H4 (cell line): ENCODE results near the gene ZSCAN16. TPM values are rescaled to one million over a fixed set of nuclear protein-coding genes. Genes with fewer than 3 reads are reported as not detected.
"Not testable (repeated sequence)": the region's sequence is repeated elsewhere in the genome, so short reads cannot be mapped to it uniquely, and the experiment has no call there.

ENCODE experiments used
- DNase-seq: peaks from one replicate; pipeline ENCODE4 v3.0.0-alpha.2; 2015; ENCODE audit warnings: low spot score
- total RNA-seq: library from RNA; depleted of rRNA; stranded (reverse); fragments of >200 nt; shearing (Covaris generic); gene quantifications from 2 replicates; pipeline ENCODE4 v1.2.3, GENCODE V29; 2014; rRNA removed

Gene ZSCAN16
- 3.5 and 9.9 TPM in 2 replicates for total RNA-seq

GRCh38 chr6:28124350-28124970 lies at the start of gene ZSCAN16:
TSS of gene ZSCAN16 (plus strand) at chr6:28124609. CDS start at chr6:28125444, 835 bp downstream.
- DNase-seq = peak; percentile 60

DNA sequence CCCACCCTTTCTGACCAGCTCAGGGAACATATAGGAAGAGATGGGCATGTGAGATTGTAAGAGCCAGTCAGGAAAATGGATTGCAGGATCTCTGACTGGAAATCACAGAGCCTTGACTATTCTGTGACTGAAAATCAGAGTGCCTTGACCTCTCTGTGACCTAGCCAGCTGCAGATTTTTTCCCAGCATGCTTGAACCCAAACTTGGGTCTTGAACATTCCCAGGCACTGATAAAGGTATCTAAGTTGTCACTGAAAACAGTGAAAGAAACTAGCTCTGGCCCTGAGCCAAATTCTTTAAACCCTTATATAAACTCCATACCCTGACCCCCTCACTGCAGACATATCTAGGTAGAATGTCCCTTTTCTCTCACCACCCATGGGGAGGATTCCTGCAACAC lies 46.4 kb upstream of the ZSCAN16 start:
- no peak for DNase-seq

DNA sequence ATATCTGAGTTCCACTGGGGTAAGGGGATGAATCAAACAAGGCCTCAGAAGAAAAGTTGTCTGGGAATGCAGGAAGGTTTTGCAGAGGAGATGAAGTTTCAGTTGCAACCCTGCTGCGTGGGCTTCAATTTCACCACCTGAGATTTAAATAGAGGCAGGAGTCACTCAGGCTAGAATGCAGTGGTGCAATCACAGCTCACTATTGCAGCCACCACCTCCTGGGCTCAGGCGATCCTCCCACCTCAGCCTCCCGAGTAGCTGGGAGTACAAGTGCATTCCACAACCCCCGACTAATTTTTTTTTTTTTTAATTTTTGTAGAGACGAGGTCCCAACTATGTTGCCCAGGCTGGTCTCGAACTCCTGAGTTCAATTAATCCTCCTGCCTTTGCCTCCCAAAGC lies 45.6 kb upstream of the ZSCAN16 start:
- no peak for DNase-seq

GRCh38 chr6:28080381-28080630 lies 44.1 kb upstream of the ZSCAN16 start, which contains the start of gene ZNF165:
TSS of gene ZNF165 (plus strand) at chr6:28080568. CDS start at chr6:28085481, 4,913 bp downstream.
- not testable (repeated sequence) for DNase-seq

DNA sequence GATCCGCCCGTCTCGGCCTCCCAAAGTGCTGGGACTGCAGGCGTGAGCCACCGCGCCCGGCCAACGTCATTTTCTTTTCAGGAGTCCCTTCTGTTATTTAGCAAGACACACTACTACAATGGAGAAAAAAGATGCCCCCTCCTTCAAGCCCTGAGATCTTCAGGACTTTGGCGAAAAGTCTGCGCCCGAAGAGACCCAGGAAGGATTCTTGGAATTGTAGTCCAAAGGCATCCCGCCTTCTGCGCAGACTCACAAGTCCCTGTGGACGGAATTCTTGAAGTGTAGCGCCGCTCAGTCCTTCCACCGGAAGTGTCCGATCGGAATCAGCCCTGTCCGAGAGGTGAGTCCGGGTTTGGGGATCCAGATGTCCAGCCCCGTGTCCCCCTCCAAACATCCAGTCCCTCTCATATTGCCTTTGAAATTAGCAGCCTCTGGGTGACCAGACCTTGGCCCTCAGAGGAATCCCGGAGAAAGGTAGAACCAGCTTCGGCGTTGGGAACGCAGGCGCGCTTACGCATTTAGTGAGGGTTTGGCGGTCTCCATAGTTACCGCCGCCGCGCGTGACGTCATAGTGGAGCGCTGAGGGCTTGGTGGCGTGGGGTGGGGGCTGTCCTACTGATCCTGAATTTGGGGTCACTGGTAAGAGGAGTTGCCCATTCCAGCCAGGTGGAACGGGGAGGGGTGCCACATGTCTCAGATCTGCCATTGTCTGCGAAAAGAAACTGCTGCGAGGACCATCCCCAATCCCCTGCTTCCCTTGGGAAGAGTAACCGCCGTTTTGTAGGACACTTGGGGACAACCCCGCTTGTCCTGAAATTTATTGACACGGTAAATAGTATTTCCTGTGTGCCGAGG lies 43.6 kb upstream of the ZSCAN16 start:
- DNase-seq = peak; percentile 93

- no peak for DNase-seq
Observed at GRCh38 chr6:28081486-28081751, 43.0 kb upstream of the ZSCAN16 start.

DNA sequence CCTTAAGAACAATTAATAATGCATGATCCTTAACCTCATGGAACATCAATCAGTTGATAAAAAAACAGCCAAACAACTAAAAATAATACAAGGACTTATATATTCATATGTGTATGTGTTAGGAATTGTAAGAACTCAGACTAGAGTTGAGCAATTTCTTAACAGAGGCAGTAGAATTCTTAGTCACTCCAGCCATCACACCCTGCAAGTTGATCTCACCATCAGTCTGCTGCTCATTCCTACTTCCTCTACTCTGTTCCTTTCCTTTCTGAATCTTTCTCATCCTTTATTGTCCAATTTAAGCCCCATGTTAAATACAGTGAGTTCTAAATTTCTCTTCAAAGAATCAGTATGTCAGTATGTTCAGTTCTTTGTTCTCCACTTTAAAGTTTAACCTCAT lies 41.5 kb upstream of the ZSCAN16 start:
- DNase-seq = no peak

GRCh38 chr6:28089054-28089453 lies 35.4 kb upstream of the ZSCAN16 start:
- DNase-seq = no peak

DNA sequence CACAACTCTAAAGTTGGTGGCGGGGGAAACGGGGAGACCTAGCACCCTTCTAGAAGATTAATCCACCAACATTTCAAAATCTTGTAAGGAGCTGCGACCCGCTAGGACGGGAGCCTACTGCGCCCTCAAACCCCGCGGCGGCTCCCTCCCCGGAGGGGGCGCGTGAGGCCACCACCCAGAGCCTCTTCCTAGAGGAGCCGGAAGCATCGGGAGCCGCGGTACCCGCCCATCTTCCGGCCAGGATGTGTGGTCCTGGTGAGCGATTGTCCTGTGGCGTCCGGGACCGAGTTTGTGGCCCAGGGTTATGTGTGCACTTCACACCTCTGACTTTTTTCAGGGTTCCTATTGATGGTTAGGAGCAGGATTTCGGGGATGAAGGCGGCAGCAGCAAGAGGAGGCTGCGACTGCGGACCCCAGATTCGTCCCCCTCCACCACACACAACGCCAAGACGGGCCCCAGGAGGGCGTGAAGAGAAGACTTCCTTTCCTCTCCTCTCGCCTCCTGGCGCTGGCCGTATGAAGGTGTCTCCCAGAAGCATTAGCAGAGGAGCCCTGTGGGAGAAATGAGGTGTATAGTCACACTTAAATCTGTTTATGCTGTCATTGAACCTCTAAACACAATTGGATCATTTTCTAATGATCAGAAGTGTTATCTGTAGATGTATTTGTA lies 33.4 kb upstream of the ZSCAN16 start:
- no peak for DNase-seq

DNA sequence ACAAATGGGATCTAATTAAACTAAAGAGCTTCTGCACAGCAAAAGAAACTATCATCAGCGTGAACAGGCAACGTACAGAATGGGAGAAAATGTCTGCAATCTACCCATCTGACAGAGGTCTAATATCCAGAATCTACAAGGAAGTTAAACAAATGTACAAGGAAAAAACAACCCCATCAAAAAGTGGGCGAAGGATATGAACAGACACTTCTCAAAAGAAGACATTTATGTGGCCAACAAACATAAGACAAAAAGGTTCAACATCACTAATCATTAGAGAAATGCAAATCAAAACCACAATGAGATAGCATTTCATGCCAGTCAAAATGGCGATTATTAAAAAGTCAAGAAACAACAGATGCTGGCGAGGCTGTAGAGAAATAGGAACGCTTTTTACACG lies 22.2 kb upstream of the ZSCAN16 start:
- DNase-seq = not testable (repeated sequence)

DNA sequence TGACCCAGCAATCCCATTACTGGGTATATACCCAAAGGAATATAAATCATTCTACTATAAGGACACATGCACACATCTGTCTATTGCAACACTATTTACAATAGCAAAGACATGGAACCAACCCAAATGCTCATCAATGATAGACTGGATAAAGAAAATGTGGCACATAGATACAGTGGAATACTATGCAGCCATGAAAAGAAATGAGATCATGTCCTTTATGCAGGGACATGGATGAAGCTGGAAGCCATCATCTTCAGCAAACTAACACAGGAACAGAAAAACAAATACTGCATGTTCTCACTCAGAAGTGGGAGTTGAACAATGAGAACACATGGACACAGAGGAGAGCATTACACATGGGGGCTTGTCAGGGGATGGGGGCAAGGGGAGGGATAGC lies 21.7 kb upstream of the ZSCAN16 start:
- DNase-seq = not testable (repeated sequence)

DNA sequence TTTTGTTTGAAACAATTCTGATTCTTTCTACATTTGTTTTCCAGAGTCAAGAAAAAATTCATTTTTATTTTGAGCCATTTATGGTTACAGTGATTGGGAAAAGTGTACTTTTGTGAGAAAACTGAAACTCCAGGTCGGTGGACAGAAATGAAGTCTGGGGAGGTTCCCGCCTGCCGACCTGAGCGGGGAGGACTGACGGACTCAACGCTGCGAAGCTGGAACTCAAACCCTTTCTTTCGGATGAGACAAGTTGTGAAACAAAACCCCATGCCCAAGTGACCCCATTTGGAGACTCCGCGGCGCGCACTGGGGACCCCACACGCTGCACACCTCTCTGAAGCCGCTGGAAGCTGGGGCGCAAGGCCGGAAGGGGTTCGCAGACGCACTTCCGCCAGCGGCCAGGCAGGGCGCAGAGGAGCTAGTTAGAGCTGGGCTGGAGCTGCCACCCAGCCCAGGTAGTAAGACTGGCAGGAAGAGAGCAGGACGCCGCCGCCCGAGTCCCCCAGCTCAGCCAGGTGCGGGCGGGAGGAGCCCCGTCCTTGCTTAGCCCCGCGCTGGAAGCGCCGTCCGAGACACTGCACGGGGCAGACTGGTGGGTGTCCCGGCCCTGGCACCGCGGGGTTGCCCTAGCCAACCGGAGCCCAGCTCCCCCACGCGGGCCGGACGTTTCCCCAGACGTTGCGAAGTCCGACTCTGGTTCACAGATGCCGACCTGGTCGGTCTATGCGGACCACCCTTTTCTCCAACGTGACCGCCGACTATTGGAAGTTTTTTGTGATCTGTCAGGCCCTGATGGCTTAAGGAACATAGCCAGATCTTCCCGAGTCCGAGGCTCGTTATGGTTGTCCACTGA lies 19.8 kb upstream of the ZSCAN16 start:
- DNase-seq = peak; percentile 68

GRCh38 chr6:28105245-28105639 lies 19.2 kb upstream of the ZSCAN16 start:
- no peak for DNase-seq

- DNase-seq = no peak
Observed at GRCh38 chr6:28107506-28107905, 16.9 kb upstream of the ZSCAN16 start.

GRCh38 chr6:28111964-28112363 lies 12.4 kb upstream of the ZSCAN16 start:
- DNase-seq = no peak

DNA sequence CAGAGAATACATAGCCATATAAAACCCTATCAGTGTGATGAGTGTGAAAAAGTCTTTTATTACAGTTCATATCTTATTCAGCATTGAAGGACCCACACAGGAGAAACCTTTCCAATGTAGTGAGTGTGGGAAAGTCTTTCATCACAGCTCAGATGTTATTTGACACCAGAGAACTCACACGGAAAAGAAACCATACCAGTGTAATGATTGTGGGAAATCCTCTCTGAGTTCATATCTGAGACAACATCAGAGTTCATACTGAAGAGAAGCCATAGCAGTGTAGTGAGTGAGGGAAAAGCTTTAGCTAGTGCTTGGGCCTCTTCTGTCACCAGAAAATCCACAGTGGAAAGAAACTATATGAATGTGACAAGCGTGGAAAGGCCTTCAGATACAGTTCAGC lies 8.6 kb upstream of the ZSCAN16 start:
- DNase-seq = no peak

DNA sequence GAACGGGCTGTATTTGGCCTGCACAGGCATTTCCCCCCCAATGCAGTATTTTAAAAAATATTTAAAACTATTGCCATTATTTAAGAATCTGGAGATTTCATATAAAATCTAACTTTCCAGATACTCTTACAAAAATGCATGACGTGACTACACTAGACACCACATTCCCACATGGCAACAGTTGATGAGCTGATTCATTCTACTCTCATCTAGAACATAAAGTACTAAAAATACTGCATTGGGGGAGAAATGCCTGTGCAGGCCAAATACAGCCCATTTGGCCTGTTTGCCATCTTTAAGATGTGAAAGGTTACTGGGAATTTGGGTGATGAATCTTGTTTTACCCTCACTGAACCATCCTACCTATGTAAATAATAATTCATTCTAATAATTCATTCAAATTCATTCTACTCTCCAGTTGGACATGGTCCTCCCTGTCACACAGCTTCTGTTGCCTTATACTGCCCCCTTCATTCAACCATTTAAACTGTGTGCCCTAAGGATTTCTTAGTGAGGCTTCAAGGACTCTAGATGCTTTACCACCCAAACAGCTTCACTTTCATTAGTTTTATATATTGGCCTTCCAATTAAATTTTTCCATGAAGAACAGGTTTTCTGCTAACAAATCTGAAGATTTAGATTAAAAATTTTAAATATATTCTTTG lies 6.9 kb upstream of the ZSCAN16 start:
- no peak for DNase-seq

- DNase-seq = no peak
Observed at GRCh38 chr6:28118217-28118616, 6.2 kb upstream of the ZSCAN16 start.

DNA sequence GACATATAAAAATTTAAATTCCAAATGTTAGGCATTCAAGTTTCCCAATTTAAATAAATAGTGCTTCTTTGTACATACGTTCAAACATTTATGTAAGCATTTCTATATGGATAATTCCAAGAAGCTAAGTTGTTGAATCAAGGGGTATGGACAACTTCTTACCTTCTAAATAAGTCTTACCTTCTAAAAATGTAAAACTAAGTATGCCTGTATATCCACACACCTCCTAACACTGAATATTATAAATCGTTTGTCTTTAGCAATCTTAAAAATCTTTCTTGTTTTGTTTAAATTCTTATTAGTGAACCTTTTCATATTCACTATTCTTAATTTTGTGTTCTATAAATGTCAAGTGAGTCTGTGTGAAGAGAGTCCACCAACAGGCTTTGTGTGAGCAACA lies 2.5 kb upstream of the ZSCAN16 start:
- no peak for DNase-seq

GRCh38 chr6:28122283-28122682 lies 2.1 kb upstream of the ZSCAN16 start:
- DNase-seq = not testable (repeated sequence)

- DNase-seq = no peak
Observed at GRCh38 chr6:28124971-28125353, 553 bp downstream of the ZSCAN16 start.

DNA sequence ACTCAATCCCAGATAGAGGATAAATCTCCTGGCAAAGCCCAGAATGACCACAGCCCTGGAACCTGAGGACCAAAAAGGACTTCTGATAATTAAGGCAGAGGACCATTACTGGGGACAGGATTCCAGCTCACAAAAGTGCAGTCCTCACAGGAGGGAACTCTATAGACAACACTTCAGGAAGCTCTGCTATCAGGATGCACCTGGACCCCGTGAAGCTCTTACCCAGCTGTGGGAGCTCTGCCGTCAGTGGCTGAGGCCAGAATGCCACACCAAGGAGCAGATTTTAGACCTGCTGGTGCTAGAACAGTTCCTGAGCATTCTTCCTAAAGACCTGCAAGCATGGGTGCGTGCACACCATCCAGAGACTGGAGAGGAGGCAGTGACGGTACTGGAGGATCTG lies 992 bp downstream of the ZSCAN16 start:
- no peak for DNase-seq
